Nasal cavity respiratory epithelium epithelial cell of viscerocranial mucosa (primary cell): ENCODE data around the gene CSTF1. TPM values are rescaled to one million over a fixed set of nuclear protein-coding genes. Genes with fewer than 3 reads are reported as not detected.

Source experiments
- total RNA-seq: library from RNA; depleted of rRNA; stranded (reverse); fragments of >200 nt; gene quantifications from 2 replicates; pipeline ENCODE4 v1.2.3, GENCODE V29; 2014

CSTF1 gene
- 24.3 and 40.5 TPM in 2 replicates for total RNA-seq

DNA sequence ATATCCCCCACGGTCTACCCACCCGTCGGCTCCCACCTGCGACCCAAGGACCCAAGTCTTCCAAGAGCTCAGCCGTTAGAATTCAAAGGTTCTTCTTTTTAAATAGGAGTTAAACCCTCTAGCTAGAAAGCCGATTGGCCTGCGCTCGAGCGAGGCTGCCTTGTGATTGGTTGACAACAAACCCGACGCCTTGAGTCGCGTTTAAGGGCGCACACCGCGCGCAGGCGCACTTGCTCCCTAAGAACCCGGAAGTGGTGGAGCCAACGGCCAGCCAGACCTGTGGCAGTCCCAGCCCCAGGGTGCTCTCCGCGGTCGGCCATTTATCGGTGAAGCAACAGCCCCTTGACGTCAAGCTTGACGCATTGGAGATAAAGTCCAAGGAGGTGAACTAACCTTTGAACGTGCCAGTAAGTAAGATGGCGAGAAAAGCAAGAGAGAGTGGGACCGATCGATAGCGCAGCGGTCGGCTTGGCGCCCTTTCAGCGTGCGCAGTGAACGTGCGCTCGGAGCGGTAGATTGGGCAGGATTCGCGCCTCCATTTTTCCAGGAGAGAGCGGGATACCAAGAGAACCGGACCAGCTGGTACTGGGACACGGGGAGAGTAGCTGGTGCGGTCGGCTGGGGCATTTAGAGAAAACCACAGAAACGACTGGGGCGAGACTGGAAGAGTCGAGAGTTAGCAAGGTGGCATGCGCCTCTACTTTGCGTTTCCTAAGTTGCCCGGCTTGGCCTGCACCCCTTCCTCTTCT, at the start of gene CSTF1, which contains the start of gene AURKA:
CSTF1 (plus strand) TSS at position 514 of the 749 bp plus-strand sequence. CDS start 2,908 bp downstream, outside the sequence.
AURKA (minus strand) TSS at position 84 of the 749 bp plus-strand sequence. CDS start 4,018 bp downstream, outside the sequence.

DNA sequence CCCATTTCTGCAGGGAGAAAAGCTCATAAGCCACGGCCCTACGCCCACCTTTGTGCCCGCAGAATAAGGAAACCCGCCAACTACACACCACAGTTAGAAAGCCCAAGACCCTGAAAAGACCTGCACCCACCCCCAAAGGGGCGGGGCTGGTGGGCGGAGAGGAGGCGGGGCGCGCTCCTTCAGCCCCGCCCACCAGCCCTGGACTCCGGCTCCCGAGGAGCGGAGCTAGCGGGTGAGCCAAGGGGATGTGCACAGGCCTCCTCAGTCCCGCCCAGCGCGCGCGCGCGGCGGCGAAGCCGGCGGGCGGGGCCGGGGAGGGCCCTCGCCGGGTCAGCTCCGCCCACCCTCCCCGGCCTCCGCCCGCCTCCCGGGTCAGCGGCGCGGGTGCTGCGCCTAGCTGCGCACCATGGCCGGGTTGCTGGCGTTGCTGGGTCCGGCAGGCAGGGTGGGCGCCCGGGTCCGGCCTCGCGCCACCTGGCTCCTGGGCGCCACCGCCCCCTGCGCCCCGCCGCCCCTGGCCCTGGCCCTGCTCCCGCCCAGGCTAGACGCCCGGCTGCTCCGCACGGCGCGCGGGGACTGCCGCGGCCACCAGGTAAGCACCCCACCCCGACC, 33.7 kb upstream of the CSTF1 start, which contains the start of gene FAM210B:
FAM210B (plus strand) TSS at position 375 of the 612 bp plus-strand sequence; CDS start at position 407, 32 bp downstream.

GRCh38 chr20:56411759-56412472, 19.5 kb downstream of the CSTF1 start, which contains the start of gene CASS4:
TSS of gene CASS4 (plus strand) at chr20:56412260. CDS start at chr20:56412459, 199 bp downstream.

Other genes with a start within 250 kb of the CSTF1 start
- gene MC3R, start 143.9 kb upstream of the CSTF1 start, total RNA-seq = not detected in 2 replicates
- 14.0 and 45.0 TPM in 2 replicates for gene FAM210B, start 33.7 kb upstream of the CSTF1 start, total RNA-seq
- 3.8 and 4.1 TPM in 2 replicates for gene AURKA, start 430 bp upstream of the CSTF1 start, total RNA-seq
- gene CASS4, start 19.6 kb downstream of the CSTF1 start, total RNA-seq = under 0.01 and 0.64 TPM in 2 replicates
- 63.2 and 79.3 TPM in 2 replicates for gene RTF2, start 76.0 kb downstream of the CSTF1 start, total RNA-seq
- gene FAM209A, start 132.1 kb downstream of the CSTF1 start, total RNA-seq = not detected in 2 replicates
- gene FAM209B, start 140.6 kb downstream of the CSTF1 start, total RNA-seq = under 0.01 TPM in 1 of 2 replicates, not detected in the other
- 8.2 and 10.3 TPM in 2 replicates for gene TFAP2C, start 236.7 kb downstream of the CSTF1 start, total RNA-seq